HEK293 (cell line): ENCODE results near the gene ADAMTS17.

Source experiments
- CTCF ChIA-PET: fragments of 350-600 bp; formaldehyde crosslinking; extraction: SDS; loops from one replicate; lab custom pipeline; 2021; ENCODE audit warnings: antibody characterized with exemption; lab: Yijun Ruan, JAX
- POLR2A ChIA-PET: fragments of 300-600 bp; formaldehyde crosslinking; extraction: SDS; loops from one replicate; lab custom pipeline; 2020; ENCODE audit warnings: antibody characterized with exemption, inconsistent platforms; lab: Yijun Ruan, JAX
- H3K27ac ChIP-seq: fragments of 200-500 bp; sonication (Bioruptor generic); 2 replicates; pipeline ENCODE4 v1.5.1; 2014; ENCODE audit warnings: low read depth, low read length, control low read depth, inconsistent platforms; ENCODE audit errors: extremely low read depth
- H3K36me3 ChIP-seq, 2 experiments: fragments of 200-500 bp in 1 of 2; sonication (Bioruptor generic) in 1 of 2; 1 replicate in 1 of 2; 2 replicates in 1 of 2; pipeline ENCODE4 v1.5.1; 2014 to 2017; ENCODE audit warnings: inconsistent platforms in 2 of 2, low read length in 2 of 2; ENCODE audit not compliant: control insufficient read depth in 2 of 2, insufficient read depth in 1 of 2
- H3K4me1 ChIP-seq: fragments of 200-500 bp; sonication (Bioruptor generic); 2 replicates; pipeline ENCODE4 v1.5.1; 2014; ENCODE audit warnings: mild to moderate bottlenecking, low read length, inconsistent platforms; ENCODE audit not compliant: control insufficient read depth, insufficient read depth
- H3K4me3 ChIP-seq: 2 replicates; pipeline ENCODE4 v1.5.1; 2011; ENCODE audit warnings: low read depth, mild to moderate bottlenecking, control low read depth, low read length, moderate library complexity
- H3K9me3 ChIP-seq: fragments of 200-500 bp; sonication (Bioruptor generic); 2 replicates; pipeline ENCODE4 v1.5.1; 2014; ENCODE audit warnings: low read depth, low read length, inconsistent platforms; ENCODE audit not compliant: control insufficient read depth, insufficient read depth
- GFI1B ChIP-seq: fragments of 450-650 bp; formaldehyde crosslinking; IDR thresholded peaks from 2 replicates; pipeline ENCODE4 v1.5.1; 2016; ENCODE audit warnings: missing biosample characterization, missing genetic modification characterization
- PRDM1 ChIP-seq: fragments of 450-650 bp; formaldehyde crosslinking; IDR thresholded peaks from 2 replicates; pipeline ENCODE4; 2016; ENCODE audit warnings: missing biosample characterization, missing genetic modification characterization
- SETDB1 ChIP-seq: IDR thresholded peaks from one replicate; pipeline ENCODE4 v1.6.1; 2017; ENCODE audit warnings: mild to moderate bottlenecking, low read length, moderate library complexity, mixed read lengths; ENCODE audit not compliant: insufficient read length
- ZBTB20 ChIP-seq: fragments of 450-650 bp; formaldehyde crosslinking; IDR thresholded peaks from 2 replicates; pipeline ENCODE4 v1.5.1; 2016; ENCODE audit warnings: missing biosample characterization, missing genetic modification characterization
- ZFP37 ChIP-seq: fragments of 450-650 bp; formaldehyde crosslinking; IDR thresholded peaks from 2 replicates; pipeline ENCODE4 v1.5.1; 2016; ENCODE audit warnings: missing biosample characterization, missing genetic modification characterization
- ZNF146 ChIP-seq: fragments of 450-650 bp; formaldehyde crosslinking; IDR thresholded peaks from 2 replicates; pipeline ENCODE4 v1.5.1; 2016; ENCODE audit warnings: missing biosample characterization, missing genetic modification characterization
- ZNF157 ChIP-seq: fragments of 450-650 bp; formaldehyde crosslinking; IDR thresholded peaks from 2 replicates; pipeline ENCODE4 v1.5.1; 2016; ENCODE audit warnings: missing biosample characterization, missing genetic modification characterization
- ZNF837 ChIP-seq: fragments of 450-650 bp; formaldehyde crosslinking; IDR thresholded peaks from 2 replicates; pipeline ENCODE4 v1.5.1; 2016; ENCODE audit warnings: missing biosample characterization, missing genetic modification characterization
- ZSCAN16 ChIP-seq: fragments of 450-650 bp; formaldehyde crosslinking; IDR thresholded peaks from 2 replicates; pipeline ENCODE4 v1.5.1; 2016; ENCODE audit warnings: missing biosample characterization, missing genetic modification characterization
- TF ChIP-seq, protein P1 (sequence below): fragments of 450-650 bp; formaldehyde crosslinking; IDR thresholded peaks from 2 replicates; pipeline ENCODE4 v1.5.0; 2017; ENCODE audit warnings: missing biosample characterization, missing genetic modification characterization, borderline replicate concordance
- TF ChIP-seq, protein P2 (sequence below): fragments of 450-650 bp; formaldehyde crosslinking; IDR thresholded peaks from 2 replicates; pipeline ENCODE4 v1.5.1; 2016; ENCODE audit warnings: missing biosample characterization, missing genetic modification characterization
- TF ChIP-seq, protein P3 (sequence below): fragments of 450-650 bp; formaldehyde crosslinking; IDR thresholded peaks from 2 replicates; pipeline ENCODE4 v1.5.1; 2017; ENCODE audit warnings: missing biosample characterization, missing genetic modification characterization
- TF ChIP-seq, protein P4 (sequence below): fragments of 450-650 bp; IDR thresholded peaks from 2 replicates; pipeline ENCODE4 v1.5.1; 2018; ENCODE audit warnings: missing biosample characterization, mild to moderate bottlenecking, missing genetic modification characterization

Gene ADAMTS17

DNA sequence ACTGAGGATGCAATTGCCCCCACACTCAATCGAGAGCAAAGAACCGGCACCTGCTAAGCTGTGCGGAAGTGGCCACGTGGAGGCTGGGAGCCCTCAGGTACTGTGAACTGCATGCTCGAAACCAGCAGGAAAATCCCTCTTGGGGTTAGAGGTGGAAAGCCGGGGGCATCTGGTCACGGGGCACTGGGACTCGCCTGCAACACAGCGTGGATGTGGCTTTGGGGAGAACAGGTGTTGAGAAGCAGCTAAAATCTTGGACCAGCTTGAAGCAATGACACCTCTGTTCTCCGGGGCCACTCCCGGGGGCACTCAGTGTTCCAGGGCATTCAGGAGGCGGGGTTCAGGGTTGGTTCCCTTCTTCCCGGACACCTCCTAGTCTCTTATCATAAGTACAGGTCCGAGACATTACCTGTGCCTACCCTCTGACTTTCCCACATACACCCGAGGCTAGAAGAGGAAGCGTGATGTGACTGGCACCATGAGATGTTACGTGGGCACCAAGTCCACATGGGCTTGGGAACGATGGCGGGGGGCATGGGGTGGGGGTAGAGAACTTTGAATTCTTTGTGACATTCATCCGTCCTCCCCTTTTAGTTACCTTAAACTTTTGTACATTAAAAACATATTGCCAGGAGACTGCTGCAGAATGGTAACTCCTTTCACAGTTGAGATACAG, 172.0 kb downstream of the ADAMTS17 start:
- H3K4me1 ChIP-seq, result no peaks in the 10 kb centered on the region
- TF ChIP-seq, protein P1, sequence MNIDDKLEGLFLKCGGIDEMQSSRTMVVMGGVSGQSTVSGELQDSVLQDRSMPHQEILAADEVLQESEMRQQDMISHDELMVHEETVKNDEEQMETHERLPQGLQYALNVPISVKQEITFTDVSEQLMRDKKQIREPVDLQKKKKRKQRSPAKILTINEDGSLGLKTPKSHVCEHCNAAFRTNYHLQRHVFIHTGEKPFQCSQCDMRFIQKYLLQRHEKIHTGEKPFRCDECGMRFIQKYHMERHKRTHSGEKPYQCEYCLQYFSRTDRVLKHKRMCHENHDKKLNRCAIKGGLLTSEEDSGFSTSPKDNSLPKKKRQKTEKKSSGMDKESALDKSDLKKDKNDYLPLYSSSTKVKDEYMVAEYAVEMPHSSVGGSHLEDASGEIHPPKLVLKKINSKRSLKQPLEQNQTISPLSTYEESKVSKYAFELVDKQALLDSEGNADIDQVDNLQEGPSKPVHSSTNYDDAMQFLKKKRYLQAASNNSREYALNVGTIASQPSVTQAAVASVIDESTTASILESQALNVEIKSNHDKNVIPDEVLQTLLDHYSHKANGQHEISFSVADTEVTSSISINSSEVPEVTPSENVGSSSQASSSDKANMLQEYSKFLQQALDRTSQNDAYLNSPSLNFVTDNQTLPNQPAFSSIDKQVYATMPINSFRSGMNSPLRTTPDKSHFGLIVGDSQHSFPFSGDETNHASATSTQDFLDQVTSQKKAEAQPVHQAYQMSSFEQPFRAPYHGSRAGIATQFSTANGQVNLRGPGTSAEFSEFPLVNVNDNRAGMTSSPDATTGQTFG (tag by site-specific recombination), result no peak
- TF ChIP-seq PRDM1 (tag by site-specific recombination) (no peak), ZBTB20 (no peak), SETDB1 (no peak), GFI1B (no peak), ZFP37 (no peak), ZNF157 (no peak), ZNF146 (tag by site-specific recombination) (no peak), ZNF837 (tag by site-specific recombination) (no peak)
- TF ChIP-seq, protein P2, sequence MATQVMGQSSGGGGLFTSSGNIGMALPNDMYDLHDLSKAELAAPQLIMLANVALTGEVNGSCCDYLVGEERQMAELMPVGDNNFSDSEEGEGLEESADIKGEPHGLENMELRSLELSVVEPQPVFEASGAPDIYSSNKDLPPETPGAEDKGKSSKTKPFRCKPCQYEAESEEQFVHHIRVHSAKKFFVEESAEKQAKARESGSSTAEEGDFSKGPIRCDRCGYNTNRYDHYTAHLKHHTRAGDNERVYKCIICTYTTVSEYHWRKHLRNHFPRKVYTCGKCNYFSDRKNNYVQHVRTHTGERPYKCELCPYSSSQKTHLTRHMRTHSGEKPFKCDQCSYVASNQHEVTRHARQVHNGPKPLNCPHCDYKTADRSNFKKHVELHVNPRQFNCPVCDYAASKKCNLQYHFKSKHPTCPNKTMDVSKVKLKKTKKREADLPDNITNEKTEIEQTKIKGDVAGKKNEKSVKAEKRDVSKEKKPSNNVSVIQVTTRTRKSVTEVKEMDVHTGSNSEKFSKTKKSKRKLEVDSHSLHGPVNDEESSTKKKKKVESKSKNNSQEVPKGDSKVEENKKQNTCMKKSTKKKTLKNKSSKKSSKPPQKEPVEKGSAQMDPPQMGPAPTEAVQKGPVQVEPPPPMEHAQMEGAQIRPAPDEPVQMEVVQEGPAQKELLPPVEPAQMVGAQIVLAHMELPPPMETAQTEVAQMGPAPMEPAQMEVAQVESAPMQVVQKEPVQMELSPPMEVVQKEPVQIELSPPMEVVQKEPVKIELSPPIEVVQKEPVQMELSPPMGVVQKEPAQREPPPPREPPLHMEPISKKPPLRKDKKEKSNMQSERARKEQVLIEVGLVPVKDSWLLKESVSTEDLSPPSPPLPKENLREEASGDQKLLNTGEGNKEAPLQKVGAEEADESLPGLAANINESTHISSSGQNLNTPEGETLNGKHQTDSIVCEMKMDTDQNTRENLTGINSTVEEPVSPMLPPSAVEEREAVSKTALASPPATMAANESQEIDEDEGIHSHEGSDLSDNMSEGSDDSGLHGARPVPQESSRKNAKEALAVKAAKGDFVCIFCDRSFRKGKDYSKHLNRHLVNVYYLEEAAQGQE (tag by site-specific recombination), result no peak
- TF ChIP-seq, protein P3, sequence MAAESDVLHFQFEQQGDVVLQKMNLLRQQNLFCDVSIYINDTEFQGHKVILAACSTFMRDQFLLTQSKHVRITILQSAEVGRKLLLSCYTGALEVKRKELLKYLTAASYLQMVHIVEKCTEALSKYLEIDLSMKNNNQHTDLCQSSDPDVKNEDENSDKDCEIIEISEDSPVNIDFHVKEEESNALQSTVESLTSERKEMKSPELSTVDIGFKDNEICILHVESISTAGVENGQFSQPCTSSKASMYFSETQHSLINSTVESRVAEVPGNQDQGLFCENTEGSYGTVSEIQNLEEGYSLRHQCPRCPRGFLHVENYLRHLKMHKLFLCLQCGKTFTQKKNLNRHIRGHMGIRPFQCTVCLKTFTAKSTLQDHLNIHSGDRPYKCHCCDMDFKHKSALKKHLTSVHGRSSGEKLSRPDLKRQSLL (tag by site-specific recombination), result no peak
- H3K9me3 ChIP-seq, result no peaks in the 10 kb centered on the region; the same call in 1 of the 2 replicates
- ChIA-PET POLR2A (no interaction called here), CTCF (no interaction called here)
- H3K4me3 ChIP-seq, result no peak overlapping the region
- no peaks in the 10 kb centered on the region for H3K36me3 ChIP-seq
- H3K27ac ChIP-seq, result no peak overlapping the region

DNA sequence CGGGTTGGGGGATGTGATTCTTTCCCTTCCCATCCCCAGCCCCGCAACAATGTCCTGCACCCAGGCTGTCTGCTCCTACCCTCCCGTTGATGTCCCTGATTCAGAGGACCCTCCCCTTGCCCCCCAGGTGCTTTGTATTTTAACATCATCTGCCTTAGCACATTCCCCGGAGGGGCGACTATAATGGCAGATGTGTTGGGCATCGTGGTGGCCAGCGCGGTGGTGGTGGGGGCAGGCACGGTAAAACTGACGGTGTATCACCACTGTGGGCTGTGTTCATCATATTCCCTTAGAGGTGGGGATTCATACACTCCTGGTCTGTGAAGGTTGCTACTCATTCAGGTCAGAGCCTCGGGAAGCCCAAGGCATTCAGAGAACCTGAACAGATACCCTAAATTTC, 173.0 kb downstream of the ADAMTS17 start:
- CTCF ChIA-PET, result no interaction called here
- H3K4me3 ChIP-seq, result no peak overlapping the region
- no peaks in the 10 kb centered on the region for H3K36me3 ChIP-seq
- TF ChIP-seq, protein P4, sequence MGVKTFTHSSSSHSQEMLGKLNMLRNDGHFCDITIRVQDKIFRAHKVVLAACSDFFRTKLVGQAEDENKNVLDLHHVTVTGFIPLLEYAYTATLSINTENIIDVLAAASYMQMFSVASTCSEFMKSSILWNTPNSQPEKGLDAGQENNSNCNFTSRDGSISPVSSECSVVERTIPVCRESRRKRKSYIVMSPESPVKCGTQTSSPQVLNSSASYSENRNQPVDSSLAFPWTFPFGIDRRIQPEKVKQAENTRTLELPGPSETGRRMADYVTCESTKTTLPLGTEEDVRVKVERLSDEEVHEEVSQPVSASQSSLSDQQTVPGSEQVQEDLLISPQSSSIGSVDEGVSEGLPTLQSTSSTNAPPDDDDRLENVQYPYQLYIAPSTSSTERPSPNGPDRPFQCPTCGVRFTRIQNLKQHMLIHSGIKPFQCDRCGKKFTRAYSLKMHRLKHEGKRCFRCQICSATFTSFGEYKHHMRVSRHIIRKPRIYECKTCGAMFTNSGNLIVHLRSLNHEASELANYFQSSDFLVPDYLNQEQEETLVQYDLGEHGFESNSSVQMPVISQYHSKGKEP (tag by site-specific recombination), result no peak
- TF ChIP-seq ZSCAN16 (tag by site-specific recombination), result no peak
- H3K4me1 ChIP-seq, result no peaks in the 10 kb centered on the region
- no peaks in the 10 kb centered on the region for H3K9me3 ChIP-seq
- no peak overlapping the region for H3K27ac ChIP-seq
- POLR2A ChIA-PET, result no interaction called here
